C4-2B (cell line): ENCODE results near the gene TLN1.

Experiments used
- ZFX ChIP-seq: fragments of 450-650 bp; IDR thresholded peaks from 2 replicates; pipeline ENCODE4 v1.6.1; 2017
- TF ChIP-seq, protein P1 (sequence below): fragments of 450-650 bp; conservative IDR thresholded peaks from 2 replicates; pipeline ENCODE4 v1.5.1; 2017; ENCODE audit warnings: mild to moderate bottlenecking

DNA sequence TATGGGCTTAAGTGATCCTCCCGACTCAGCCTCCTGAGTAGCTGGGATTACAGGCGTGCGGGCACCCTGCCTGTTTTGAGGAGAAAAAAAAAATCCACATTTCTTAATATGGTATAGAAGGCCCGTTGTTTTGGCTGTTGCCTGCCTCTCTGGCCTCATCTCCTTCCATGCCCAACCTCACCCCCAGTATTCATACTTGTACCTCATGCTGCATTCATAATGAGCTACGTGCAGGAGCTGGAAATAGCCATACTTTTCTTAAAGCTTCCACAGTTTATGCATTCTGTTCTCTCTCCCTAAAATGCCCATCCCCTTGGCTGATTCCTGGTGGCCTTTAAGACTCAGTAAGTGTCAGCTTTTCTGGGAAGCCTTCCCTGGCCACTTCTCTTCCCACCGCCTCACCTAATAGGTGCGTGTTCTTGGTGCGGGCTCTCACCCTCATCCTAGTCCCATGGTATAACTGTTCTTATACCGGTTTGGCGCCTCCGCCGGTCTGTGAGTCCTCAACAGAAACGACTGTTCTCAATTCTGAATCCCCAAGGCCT lies 40.2 kb downstream of the TLN1 start:
- TF ChIP-seq, protein P1, sequence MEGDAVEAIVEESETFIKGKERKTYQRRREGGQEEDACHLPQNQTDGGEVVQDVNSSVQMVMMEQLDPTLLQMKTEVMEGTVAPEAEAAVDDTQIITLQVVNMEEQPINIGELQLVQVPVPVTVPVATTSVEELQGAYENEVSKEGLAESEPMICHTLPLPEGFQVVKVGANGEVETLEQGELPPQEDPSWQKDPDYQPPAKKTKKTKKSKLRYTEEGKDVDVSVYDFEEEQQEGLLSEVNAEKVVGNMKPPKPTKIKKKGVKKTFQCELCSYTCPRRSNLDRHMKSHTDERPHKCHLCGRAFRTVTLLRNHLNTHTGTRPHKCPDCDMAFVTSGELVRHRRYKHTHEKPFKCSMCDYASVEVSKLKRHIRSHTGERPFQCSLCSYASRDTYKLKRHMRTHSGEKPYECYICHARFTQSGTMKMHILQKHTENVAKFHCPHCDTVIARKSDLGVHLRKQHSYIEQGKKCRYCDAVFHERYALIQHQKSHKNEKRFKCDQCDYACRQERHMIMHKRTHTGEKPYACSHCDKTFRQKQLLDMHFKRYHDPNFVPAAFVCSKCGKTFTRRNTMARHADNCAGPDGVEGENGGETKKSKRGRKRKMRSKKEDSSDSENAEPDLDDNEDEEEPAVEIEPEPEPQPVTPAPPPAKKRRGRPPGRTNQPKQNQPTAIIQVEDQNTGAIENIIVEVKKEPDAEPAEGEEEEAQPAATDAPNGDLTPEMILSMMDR = no peak
- TF ChIP-seq ZFX = no peak
